Stimulated activated CD4-positive, alpha-beta T cell treated with anti-CD3 and anti-CD28 coated beads, TNF-alpha, amount 100 ng/mL, for 24 hours (primary cell): ENCODE data around the gene CDK8.

Experiments used
- DNase-seq, 3 experiments: peaks; one replicate each; pipeline ENCODE4 v3.0.0-alpha.2; 2020; ENCODE audit warnings: low read depth in 3 of 3

CDK8 gene

GRCh38 chr13:26445092-26445491, 191.2 kb downstream of the CDK8 start:
- DNase-seq = no peak

GRCh38 chr13:26446751-26447150, 192.8 kb downstream of the CDK8 start:
- DNase-seq = no peak

- no peak for DNase-seq
Measured at GRCh38 chr13:26448032-26448431, 194.1 kb downstream of the CDK8 start.

- DNase-seq = no peak
Measured at GRCh38 chr13:26449063-26449848, 195.3 kb downstream of the CDK8 start.
